Activated CD4-positive, alpha-beta T cell treated with anti-CD3 and anti-CD28 coated beads, Interleukin-10, Interleukin-2, amounts not matched to agents 100 ng/mL and 50 ng/mL, durations not matched to agents 16 hours and 8 hours (primary cell): Measurements from ENCODE around the gene UPF1.

ENCODE experiments used
- DNase-seq: peaks from one replicate; pipeline ENCODE4 v3.0.0-alpha.2; 2020

The UPF1 gene

GRCh38 chr19:18840288-18841267 is 8.8 kb downstream of the UPF1 start:
- DNase-seq, result no peak

- DNase-seq, result no peak
Observed at GRCh38 chr19:18841400-18841799, 9.6 kb downstream of the UPF1 start.

GRCh38 chr19:18842166-18842565 is 10.4 kb downstream of the UPF1 start:
- DNase-seq, result no peak

- no peak for DNase-seq
Observed at GRCh38 chr19:18843960-18844359, 12.2 kb downstream of the UPF1 start.

GRCh38 chr19:18844806-18845329 is 13.1 kb downstream of the UPF1 start:
- DNase-seq, result no peak

- DNase-seq, result no peak
Observed at GRCh38 chr19:18845961-18846360, 14.2 kb downstream of the UPF1 start.

- DNase-seq, result peak; percentile 69
Observed at GRCh38 chr19:18846862-18847548, 15.2 kb downstream of the UPF1 start.

GRCh38 chr19:18847549-18848463 is 16.0 kb downstream of the UPF1 start:
- DNase-seq, result no peak

GRCh38 chr19:18848878-18849661 is 17.3 kb downstream of the UPF1 start:
- DNase-seq, result peak; percentile 23

GRCh38 chr19:18849838-18850400 is 18.2 kb downstream of the UPF1 start:
- no peak for DNase-seq

GRCh38 chr19:18850471-18851375 is 19.0 kb downstream of the UPF1 start:
- DNase-seq, result no peak

- no peak for DNase-seq
Observed at GRCh38 chr19:18851673-18852325, 20.0 kb downstream of the UPF1 start.

- no peak for DNase-seq
Observed at GRCh38 chr19:18852648-18853047, 20.9 kb downstream of the UPF1 start.

- no peak for DNase-seq
Observed at GRCh38 chr19:18853755-18854427, 22.1 kb downstream of the UPF1 start.

GRCh38 chr19:18854982-18855381 is 23.2 kb downstream of the UPF1 start:
- no peak for DNase-seq

GRCh38 chr19:18855647-18856384 is 24.1 kb downstream of the UPF1 start:
- DNase-seq, result no peak

- no peak for DNase-seq
Observed at GRCh38 chr19:18856385-18857126, 24.8 kb downstream of the UPF1 start.

- DNase-seq, result no peak
Observed at GRCh38 chr19:18857223-18857622, 25.5 kb downstream of the UPF1 start.
